K562 (cell line): ENCODE measurements around the gene PLPP1.

Experiments used
- BRF1 ChIP-seq: IDR thresholded peaks from 3 replicates; pipeline ENCODE4 v1.6.1; 2011; ENCODE audit warnings: borderline replicate concordance, mild to moderate bottlenecking; ENCODE audit not compliant: insufficient read length; ENCODE audit errors: extremely low read depth
- EZH2 ChIP-seq: IDR thresholded peaks from 2 replicates; pipeline ENCODE4 v1.6.1; 2012; ENCODE audit warnings: low read depth, mild to moderate bottlenecking, inconsistent platforms, low read length, borderline replicate concordance
- GATAD2A ChIP-seq: fragments of 450-650 bp; IDR thresholded peaks from 2 replicates; pipeline ENCODE4 v1.6.1; 2017
- MXI1 ChIP-seq: IDR thresholded peaks from 2 replicates; pipeline ENCODE4 v1.6.1; 2011; ENCODE audit warnings: low read depth, mild to moderate bottlenecking, improper control_type of control experiment, low read length
- NELFE ChIP-seq: IDR thresholded peaks from 2 replicates; pipeline ENCODE4 v1.6.1; 2011; ENCODE audit warnings: mild to moderate bottlenecking; ENCODE audit not compliant: insufficient read depth, insufficient read length
- NR2C2 ChIP-seq, 2 experiments: fragments of 200-800 bp in 1 of 2; sonication (Bioruptor generic) in 1 of 2; sonication (generic) in 1 of 2; formaldehyde crosslinking in 1 of 2; IDR thresholded peaks; 2 replicates each; pipeline versions ENCODE4 v1.6.1 to v1.8.0; 2016 to 2022; ENCODE audit warnings: mild to moderate bottlenecking in 1 of 2, missing compliant biosample characterization in 1 of 2, missing genetic modification characterization in 1 of 2, missing genetic modification reagents in 1 of 2
- PHF21A ChIP-seq: fragments of 450-650 bp; IDR thresholded peaks from 2 replicates; pipeline ENCODE4 v1.6.1; 2017; ENCODE audit warnings: low read depth, borderline replicate concordance
- POLR2A ChIP-seq: fragments of 450-650 bp; conservative IDR thresholded peaks from 2 replicates; pipeline ENCODE4 v1.6.1; 2016
- ZBTB8A ChIP-seq: fragments of 450-650 bp; IDR thresholded peaks from 2 replicates; pipeline ENCODE4 v1.6.1; 2018; ENCODE audit warnings: mild to moderate bottlenecking, moderate library complexity; ENCODE audit not compliant: partially characterized antibody
- TF ChIP-seq, protein P1 (sequence below), 2 experiments: fragments of 450-650 bp in 1 of 2; sonication (generic) in 1 of 2; formaldehyde crosslinking in 1 of 2; IDR thresholded peaks in 1 of 2; conservative IDR thresholded peaks in 1 of 2; 2 replicates each; pipeline versions ENCODE4 v1.6.1 to v1.8.1; 2016 to 2023; ENCODE audit warnings: mild to moderate bottlenecking in 2 of 2, moderate library complexity in 2 of 2, inconsistent platforms in 1 of 2, missing genetic modification reagents in 1 of 2

DNA sequence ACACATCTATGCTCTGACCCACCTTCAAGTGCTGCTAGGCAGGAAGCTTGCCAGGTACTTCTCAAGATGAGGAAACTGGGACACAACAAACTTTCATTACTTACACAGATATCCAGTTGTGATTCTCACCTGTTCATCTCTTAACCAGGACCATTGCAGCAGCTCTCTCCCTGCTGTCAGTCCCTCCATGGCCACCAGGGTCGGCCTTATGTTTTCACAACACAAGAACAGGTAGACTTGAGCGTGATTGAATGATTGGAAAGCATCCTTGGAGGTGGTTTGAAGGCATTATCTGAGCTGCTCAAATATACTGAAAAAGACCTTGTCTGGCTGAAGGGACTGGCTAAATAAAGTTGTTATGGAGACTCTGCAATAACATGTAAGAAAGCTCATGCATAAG lies 132.6 kb downstream of the PLPP1 start:
- TF ChIP-seq NR2C2 (CRISPR knock-in tag; IDR thresholded peaks at IDR 0.05) (no peak), NR2C2 (tag; IDR thresholded peaks at IDR 0.05) (no peak), PHF21A (no peak), POLR2A (no peak), EZH2 (no peak), BRF1 (no peak), ZBTB8A (no peak), MXI1 (no peak), GATAD2A (no peak), NELFE (no peak)
- TF ChIP-seq, protein P1, sequence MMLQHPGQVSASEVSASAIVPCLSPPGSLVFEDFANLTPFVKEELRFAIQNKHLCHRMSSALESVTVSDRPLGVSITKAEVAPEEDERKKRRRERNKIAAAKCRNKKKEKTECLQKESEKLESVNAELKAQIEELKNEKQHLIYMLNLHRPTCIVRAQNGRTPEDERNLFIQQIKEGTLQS (IDR thresholded peaks at IDR 0.05), result no peak
- TF ChIP-seq, protein P1 (CRISPR knock-in tag; conservative IDR thresholded peaks at IDR 0.05), result no peak
